T follicular helper cell (primary cell): Measurements from ENCODE around the gene NUDT21.

Source experiments
- DNase-seq: peaks from one replicate; pipeline ENCODE4 v3.0.0-alpha.2; 2020; ENCODE audit warnings: low read depth

NUDT21 gene

GRCh38 chr16:56462064-56462796, 11.1 kb upstream of the NUDT21 start:
- no peak for DNase-seq

- DNase-seq, result no peak
These were observed 9.0 kb upstream of the NUDT21 start for GRCh38 chr16:56460101-56460500.

GRCh38 chr16:56457927-56458470, 6.9 kb upstream of the NUDT21 start:
- no peak for DNase-seq

DNA sequence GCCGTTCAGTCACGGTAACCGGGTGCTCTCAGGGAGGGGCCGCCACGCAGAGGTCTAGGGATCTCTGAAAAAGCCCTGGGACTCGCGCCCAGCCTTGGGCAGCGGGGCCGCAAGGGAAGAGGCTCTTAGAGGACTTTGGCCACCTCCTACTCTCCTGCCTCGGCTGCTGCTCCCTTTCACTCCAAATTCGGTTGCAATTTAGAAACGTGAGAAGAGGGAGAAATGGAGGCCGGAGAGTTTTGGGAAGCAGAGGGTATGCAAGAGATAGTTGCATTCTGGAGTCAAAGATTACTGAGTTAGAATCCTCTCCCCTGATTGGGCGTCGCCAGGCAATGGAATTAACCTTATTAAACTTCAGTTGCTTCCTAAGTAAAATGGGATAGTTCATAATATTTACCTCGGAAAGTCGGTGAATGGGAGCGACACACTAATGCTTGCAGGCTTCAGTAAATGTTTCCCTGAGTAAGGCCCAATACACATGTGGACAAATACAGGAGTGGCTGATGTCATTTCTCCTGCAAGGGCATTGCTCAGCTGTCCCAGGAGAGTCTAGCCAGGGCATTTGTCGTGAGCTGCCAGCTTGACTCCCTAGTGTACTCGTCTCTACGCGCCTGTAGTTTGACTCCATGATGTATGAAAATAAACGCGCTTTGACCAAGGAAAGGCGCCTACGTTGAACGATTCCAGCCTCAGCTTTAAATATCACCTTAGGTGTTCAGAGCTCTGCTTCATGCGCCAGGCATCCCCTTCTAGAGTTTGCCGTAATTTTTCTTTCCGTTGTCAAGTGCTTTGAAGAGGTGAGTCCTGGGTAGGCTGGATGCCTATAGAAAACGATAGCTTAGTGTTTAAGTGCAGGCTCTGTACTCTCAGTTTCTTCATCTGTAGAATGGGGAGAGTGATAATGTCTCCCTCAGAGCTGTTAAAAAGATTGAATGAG, 889 bp upstream of the NUDT21 start:
- DNase-seq, result no peak

DNA sequence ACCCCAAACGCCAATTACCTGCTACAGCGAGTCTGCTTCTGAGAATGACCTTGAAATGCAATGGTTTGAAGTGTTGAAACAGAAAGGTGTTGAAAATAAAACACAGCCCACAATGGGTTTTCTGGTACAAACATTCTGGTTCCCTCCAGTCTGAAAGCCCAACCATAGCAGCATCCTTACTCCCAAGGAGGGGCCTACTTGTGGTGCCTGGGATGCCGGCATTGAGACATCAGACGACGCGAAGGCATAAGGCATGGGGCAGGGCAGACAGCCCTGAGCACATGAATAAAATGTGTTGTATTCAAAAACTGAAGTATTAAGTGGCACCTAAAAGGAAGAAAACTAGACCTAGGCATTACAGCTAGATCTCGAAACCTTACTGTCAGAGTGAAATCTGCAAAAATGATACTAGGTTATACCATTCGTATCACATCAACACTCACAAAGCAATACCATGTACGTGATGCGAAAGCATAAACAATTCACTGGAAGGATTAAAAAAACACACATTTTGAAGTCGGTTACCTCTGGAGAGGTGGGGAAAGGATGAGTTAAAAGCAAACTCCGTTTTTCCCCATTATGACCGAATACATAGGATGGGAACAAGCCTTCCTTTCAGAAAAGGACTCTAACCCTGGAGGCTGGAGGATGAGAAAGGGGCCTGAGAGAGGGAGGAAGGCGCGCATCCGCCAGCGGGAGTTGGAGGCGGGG, 702 bp downstream of the NUDT21 start:
- no peak for DNase-seq

DNA sequence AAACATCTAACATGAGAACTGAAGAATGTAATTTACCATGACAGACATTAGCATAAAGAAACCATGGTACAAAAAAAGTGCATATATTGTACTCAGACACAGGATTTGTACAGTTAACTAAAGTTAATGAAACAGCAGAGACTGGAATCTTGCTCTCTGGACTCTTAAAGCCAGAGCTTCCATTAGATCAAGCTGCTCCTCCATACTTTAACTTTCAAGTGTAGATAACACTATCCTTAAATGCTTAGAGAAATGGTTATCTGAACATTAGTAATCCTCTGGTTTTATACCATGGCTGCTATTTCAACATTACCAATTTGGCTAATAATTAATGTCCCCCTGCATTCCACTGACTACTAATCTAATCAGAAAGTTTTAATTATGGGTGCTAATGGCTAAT, 3.1 kb downstream of the NUDT21 start:
- DNase-seq, result no peak

- DNase-seq, result no peak
These were observed 3.8 kb downstream of the NUDT21 start for GRCh38 chr16:56447286-56447685.

DNA sequence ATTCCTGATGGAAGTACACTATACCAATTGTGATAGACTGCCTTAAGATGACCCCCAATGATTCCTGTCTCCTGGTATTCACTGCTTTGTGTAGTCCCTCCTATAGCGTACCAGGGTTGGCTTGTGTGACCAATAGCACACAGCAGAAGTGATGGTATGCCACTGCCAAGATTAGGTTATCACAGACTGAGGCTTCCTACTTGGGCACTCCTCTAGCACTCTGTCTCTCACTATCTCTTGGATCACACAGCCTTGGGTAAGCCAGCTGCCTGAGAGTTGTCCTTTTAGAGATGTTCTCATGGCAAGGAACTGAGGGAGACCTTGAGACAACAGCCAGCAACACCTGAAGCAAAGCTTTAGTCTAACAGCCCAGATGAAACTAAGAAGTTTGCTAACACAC, 13.1 kb downstream of the NUDT21 start:
- no peak for DNase-seq

- no peak for DNase-seq
These were observed 14.9 kb downstream of the NUDT21 start for GRCh38 chr16:56436258-56436657.

DNA sequence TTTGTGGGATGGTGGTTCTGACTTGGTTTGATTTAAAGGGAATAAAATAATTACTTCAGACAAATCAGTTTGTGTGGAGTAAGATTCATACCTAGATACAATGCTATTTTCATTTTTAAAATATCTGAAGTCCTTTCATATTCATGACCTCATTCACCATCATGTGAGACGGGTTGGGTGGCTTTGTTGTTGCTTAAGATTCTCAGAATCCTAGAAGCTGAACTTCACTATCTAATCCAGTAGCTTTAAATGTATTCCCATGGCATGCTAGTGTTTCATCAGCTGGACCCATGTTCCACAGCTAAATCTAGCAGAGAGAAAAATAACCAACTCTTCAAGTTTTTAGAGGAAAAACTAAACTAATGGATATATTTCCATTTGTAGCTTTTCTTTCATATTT, 23.0 kb downstream of the NUDT21 start:
- no peak for DNase-seq

GRCh38 chr16:56426585-56426984, 24.5 kb downstream of the NUDT21 start:
- DNase-seq, result no peak

DNA sequence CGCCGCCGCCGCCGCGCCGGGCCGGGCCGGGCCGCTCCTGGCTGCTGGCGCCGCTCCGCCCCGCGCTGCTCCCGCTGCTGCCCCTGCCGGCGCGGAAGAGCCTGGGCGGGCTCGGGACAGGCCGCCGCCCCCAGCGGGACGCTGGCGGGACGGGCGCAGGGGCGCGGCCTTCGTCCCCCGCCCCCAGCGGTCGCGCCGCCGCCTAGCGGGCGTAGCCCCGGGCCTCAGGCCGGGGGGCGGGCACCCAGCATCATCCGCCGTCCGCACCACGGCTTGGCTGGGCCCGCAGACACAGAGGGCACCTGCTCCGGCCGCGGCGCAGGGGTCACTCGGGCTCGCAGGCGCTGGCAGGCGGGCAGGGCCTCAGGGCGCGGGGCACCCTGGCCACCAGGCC, 25.7 kb downstream of the NUDT21 start, which contains the start of gene AMFR:
AMFR (minus strand) TSS at position 107 of the 394 bp plus-strand sequence. CDS start 218 bp downstream, outside the sequence.
- DNase-seq, result peak; percentile 50

- DNase-seq, result peak; percentile 15
These were observed 26.2 kb downstream of the NUDT21 start for GRCh38 chr16:56424791-56425438.

DNA sequence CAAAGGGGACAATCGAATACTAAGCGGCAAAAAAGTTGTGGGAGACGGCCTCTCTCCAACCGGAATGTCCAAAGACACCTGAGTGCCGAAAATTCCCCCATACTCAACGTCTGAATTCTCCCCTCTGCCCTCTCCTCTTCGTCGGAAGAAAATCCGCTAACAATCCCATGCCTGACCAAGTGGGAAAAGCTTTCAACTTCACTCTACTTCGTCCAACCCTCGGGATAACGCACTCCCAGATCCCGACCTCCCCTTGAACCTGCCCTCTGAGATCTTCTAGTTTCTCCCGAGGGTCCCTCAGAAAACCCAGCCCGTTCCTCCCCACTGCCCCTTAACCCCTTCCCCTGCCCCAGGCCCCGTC, 26.7 kb downstream of the NUDT21 start:
- no peak for DNase-seq

DNA sequence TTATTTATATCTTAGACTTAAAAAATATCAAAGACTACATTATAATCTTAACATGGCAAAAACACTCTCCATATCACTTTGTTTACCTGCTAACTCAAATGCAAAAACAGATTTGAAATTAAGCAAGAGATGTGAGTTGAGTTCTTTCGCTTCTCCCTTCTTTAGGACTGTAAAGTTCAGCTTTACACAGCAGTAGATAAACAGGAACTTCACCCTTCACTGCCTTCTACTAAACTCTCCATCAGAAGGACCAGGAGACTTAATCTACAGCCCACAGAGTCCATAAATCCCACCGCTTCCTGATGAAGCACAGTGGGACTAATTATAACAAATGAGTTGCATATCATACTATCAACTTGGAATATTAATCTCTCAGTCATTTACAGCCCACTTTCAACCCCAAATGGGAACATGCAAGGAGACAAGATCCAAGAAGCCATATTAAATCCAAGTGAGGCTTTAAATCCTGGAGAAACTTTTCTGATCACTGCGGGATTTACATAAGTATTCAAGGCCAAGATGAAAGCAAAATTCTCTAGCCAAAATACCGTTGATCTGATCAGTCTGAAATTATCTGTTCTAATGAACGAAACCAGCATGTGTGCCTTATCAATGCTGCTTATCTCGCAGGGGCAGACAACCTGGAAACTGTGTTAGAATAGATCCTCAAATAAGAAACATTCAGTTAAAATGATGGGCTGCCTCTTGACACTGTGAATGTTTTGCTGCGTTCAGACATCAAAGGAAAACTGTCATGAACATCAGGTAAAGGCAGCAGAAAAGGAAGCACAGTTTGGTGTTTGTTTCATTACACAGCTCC, 27.3 kb downstream of the NUDT21 start:
- no peak for DNase-seq

DNA sequence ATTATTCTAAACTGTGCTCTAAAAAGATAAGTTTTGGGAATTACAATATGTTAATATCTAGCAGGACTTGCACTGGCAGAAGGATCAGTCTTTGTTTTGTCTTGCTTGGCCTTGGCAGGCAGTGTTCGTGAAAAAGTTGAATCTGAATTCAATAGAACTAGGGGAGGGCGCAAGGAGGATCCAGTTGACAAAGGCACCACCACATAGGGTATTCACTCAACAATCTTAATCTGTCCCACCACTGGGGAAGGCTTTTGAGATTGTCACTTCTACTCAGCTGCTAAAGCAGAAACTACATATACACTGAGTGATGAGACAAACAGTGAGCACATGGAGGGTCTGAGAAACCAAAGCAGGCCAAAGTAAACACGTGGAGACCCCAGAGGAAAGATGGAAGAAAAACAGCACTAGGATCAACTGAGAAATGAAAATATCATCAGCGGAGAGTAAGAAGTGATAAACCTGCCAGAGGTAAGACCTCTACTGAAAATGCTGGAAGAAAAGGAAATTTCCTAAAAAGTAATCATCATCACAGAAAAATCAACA, 28.2 kb downstream of the NUDT21 start:
- DNase-seq, result no peak

- no peak for DNase-seq
These were observed 29.0 kb downstream of the NUDT21 start for GRCh38 chr16:56421976-56422669.

GRCh38 chr16:56421313-56421712, 29.8 kb downstream of the NUDT21 start:
- no peak for DNase-seq

DNA sequence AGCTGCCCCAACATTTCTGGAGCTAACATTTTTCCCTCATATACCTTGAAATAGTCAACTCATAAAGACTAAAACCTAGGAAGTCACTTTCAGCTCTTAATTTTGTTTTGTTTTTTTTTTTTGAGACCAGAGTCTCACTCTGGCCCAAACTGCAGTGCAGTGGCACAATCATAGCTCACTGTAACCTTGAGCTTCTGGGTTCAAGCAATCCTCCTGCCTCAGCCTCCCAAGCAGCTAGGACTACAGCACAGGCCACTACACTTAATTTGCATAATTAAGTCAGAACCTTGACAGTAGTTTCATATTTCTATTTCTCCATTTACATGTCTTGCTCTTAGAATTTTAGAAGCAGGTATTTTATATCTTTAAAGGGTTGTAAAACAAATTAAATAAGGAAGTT, 30.5 kb downstream of the NUDT21 start:
- no peak for DNase-seq
